Endothelial cell of hepatic sinusoid (primary cell): Measurements from ENCODE around the gene PTPN4.
"Not testable (repeated sequence)": the region's sequence is repeated elsewhere in the genome, so short reads cannot be mapped to it uniquely, and the experiment has no call there.

ENCODE experiments used
- in situ Hi-C: cut with HindIII; loops from 2 replicates; pipeline ENCODE4 v1.10.0; 2017; ENCODE audit warnings: low sequenced_read_pairs

The PTPN4 gene

GRCh38 chr2:119800376-119800902, 40.7 kb downstream of the PTPN4 start:
- in situ Hi-C loops: no loop called here

GRCh38 chr2:119801040-119801439, 41.3 kb downstream of the PTPN4 start:
- in situ Hi-C loops: no loop called here

- in situ Hi-C loops: not testable (repeated sequence)
These were observed 42.3 kb downstream of the PTPN4 start for GRCh38 chr2:119801989-119802388.

- in situ Hi-C loops: no loop called here
These were observed 43.4 kb downstream of the PTPN4 start for GRCh38 chr2:119803101-119803500.

- in situ Hi-C loops: not testable (repeated sequence)
These were observed 44.7 kb downstream of the PTPN4 start for GRCh38 chr2:119804409-119804808.

GRCh38 chr2:119808516-119809147, 48.9 kb downstream of the PTPN4 start:
- in situ Hi-C loops: no loop called here

GRCh38 chr2:119809339-119810048, 49.8 kb downstream of the PTPN4 start:
- in situ Hi-C loops: no loop called here

- in situ Hi-C loops: no loop called here
These were observed 50.4 kb downstream of the PTPN4 start for GRCh38 chr2:119810049-119810630.

GRCh38 chr2:119814216-119814615, 54.5 kb downstream of the PTPN4 start:
- in situ Hi-C loops: no loop called here

- in situ Hi-C loops: loop anchor here (5.0 kb wide), 1 partner anchor 66 kb away; no protein-coding TSS in a partner anchor
These were observed 59.1 kb downstream of the PTPN4 start for GRCh38 chr2:119818792-119819191.

- in situ Hi-C loops: loop anchor here (5.0 kb wide), 1 partner anchor 68 kb away; no protein-coding TSS in a partner anchor
These were observed 60.1 kb downstream of the PTPN4 start for GRCh38 chr2:119819846-119820245.

- in situ Hi-C loops: no loop called here
These were observed 60.6 kb downstream of the PTPN4 start for GRCh38 chr2:119820275-119820674.

- in situ Hi-C loops: no loop called here
These were observed 61.5 kb downstream of the PTPN4 start for GRCh38 chr2:119821266-119821665.

- in situ Hi-C loops: no loop called here
These were observed 64.1 kb downstream of the PTPN4 start for GRCh38 chr2:119823734-119824334.

- in situ Hi-C loops: no loop called here
These were observed 66.7 kb downstream of the PTPN4 start for GRCh38 chr2:119826370-119826961.

- in situ Hi-C loops: no loop called here
These were observed 68.3 kb downstream of the PTPN4 start for GRCh38 chr2:119827866-119828507.

GRCh38 chr2:119836455-119837142, 76.9 kb downstream of the PTPN4 start:
- in situ Hi-C loops: no loop called here

GRCh38 chr2:119837350-119837749, 77.6 kb downstream of the PTPN4 start:
- in situ Hi-C loops: no loop called here

- in situ Hi-C loops: no loop called here
These were observed 78.0 kb downstream of the PTPN4 start for GRCh38 chr2:119837759-119838158.

- in situ Hi-C loops: no loop called here
These were observed 78.5 kb downstream of the PTPN4 start for GRCh38 chr2:119838179-119838578.
